Hypothalamus (tissue), 51 donors: Measurements from ENCODE around the gene TECPR1.

ENCODE experiments used
- DNase-seq, 51 donors: peaks; one replicate each; lab custom pipeline; 2025; lab: John Stamatoyannopoulos, UW

TECPR1 gene

DNA sequence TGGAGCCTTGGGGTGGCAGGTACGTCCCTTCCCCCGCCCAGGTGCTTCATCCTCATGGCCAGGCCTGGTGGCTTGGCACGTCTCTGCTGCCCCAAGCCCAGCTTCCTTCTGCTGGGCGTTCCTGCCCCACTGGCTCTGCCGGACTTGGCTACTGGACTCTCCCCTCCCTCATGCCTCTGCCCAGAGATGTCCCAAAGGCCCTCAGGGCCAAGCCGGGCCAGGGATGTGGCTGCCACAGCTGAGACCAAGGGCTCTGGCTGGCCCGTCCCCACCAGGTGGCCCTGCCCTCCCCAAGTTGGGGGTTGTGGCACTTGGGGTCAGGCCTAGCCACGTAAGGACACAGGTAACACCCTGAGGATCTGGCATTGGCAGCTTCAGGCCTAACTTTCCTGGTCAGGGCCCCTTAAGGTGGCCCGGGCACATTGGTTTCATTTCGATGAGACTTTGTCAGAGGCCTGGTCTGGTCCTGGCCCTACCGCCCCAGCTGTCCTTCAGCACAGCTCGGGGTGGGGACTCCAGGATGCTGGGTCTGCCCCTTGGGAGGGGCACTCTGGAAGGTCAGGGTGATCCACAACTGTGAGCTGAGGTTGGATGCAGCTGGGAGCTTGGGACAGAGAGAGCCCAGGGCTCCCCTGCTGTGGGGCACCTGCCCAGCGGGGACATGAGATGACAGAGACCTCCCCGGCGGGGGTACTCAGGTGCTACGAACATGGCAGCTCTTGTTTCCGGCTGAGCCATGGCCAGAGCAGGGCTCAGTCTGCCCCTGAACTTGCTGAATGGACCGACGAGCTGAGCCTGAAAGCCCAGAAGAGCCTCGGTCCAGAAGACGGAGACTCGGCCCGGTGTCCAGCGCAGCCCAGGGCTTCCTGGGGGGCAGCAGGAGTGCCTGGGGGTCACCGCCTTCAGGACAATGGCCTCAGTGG lies 37.9 kb downstream of the TECPR1 start:
- DNase-seq = peak in 1 of 51 donors; percentile 4

DNA sequence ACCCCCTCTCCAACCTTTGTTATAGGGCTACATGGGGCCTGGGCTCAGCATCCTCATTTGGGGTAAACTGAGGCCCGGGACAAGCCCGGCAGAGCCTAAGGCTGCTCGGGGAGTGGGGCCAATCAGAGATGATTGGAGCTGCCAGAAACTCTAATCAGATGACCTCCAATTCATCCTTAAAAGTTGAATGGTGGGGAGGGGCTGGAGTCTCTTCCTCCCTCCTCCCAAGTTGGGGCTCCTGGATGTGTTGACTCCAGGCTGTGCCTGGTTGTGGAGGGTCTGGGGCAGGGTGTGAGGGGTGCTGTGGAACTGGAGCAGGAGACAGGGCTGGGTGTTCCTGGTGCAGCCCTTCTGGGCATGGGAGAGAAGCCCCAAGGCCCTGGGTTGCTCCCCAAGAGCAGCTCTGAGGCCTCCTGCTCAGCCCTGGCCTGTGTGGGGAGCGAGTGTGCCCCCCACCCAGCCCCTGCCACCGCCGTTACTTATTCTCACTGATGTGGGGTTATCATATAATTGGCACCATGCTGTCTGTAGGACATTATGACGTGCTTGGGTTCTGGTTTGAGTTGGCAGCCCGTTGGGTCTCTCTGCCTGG lies 38.6 kb downstream of the TECPR1 start:
- no peak for DNase-seq

DNA sequence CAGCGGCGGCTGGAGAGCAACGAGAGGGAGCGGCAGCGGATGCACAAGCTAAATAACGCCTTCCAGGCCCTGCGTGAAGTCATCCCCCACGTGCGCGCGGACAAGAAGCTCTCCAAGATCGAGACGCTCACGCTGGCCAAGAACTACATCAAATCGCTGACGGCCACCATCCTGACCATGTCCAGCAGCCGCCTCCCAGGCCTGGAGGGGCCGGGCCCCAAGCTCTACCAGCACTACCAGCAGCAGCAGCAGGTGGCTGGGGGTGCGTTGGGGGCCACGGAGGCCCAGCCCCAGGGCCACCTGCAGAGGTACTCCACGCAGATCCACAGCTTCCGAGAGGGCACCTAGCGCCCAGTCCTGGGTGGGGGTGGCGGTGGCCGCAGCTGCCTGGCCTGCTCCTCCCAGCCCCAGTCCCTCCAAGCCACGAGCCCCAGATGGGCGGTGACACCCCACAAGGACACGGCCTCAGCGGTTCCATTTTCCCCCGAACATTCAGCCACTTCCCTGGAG lies 39.4 kb downstream of the TECPR1 start:
- no peak for DNase-seq

DNA sequence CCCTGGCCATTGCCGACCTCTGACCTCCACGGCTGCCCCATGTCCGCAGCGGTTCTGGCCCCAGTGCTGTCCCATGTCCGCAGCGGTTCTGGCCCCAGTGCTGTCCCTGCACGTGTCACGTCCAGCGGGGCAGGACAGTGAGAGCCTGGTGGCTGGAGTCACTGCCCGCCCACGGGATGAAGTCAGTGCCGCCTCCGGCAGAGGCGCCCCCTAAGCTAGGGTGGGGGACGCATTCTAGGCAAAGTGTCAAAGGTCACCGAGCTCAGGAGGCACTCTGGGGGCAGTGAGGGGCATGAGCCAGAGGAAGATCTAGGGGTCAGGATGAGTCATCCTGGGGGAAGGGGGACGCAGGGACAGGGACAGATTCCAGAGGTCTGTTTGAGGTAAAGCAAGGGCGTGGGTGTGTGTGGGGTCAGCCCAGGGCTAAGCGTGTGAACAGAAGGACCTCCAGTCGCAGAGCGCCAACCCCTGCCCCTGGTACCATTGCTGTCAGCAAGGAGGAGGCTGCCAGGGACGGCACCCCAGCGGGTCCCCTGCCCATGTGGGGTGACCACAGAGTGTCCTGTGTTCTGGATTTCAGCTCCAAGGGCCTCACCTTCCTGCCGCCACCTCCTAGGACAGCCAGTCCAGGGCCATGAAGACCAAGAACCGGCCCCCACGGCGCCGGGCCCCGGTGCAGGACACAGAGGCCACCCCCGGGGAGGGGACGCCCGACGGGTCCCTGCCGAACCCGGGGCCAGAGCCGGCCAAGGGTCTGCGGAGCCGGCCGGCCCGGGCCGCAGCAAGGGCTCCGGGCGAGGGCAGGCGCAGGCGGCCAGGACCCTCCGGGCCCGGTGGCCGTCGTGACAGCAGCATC lies 40.1 kb downstream of the TECPR1 start:
- DNase-seq = no peak

DNA sequence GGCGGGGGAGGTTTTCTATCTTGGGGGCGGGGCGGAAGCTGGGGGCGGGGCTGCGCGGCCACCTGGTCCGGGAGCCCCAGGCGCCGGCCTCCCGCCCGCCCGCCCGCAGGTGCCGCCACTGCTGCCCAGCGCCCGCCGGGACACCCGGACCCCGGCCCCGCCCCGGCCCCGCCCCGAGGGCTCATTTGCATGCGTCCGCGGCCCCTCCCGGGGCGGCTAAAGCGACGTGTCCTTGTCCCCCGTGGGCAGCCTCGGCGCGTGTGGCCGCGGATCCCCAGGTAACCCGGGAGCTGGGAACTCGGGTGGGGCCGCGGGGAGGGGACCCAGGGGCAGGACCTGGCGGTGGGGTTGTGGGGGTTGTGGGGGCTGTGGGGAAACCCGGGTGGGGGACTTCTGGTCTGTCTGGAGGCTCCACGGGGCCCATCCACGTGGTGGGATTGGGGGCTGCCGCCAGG lies 40.8 kb downstream of the TECPR1 start, which contains the start of gene BHLHA15:
Gene BHLHA15 (plus strand): TSS at position 219 of the 455 bp plus-strand sequence. CDS start 871 bp downstream, outside the sequence.
- peak in 1 of 51 donors; percentile 29 for DNase-seq

DNA sequence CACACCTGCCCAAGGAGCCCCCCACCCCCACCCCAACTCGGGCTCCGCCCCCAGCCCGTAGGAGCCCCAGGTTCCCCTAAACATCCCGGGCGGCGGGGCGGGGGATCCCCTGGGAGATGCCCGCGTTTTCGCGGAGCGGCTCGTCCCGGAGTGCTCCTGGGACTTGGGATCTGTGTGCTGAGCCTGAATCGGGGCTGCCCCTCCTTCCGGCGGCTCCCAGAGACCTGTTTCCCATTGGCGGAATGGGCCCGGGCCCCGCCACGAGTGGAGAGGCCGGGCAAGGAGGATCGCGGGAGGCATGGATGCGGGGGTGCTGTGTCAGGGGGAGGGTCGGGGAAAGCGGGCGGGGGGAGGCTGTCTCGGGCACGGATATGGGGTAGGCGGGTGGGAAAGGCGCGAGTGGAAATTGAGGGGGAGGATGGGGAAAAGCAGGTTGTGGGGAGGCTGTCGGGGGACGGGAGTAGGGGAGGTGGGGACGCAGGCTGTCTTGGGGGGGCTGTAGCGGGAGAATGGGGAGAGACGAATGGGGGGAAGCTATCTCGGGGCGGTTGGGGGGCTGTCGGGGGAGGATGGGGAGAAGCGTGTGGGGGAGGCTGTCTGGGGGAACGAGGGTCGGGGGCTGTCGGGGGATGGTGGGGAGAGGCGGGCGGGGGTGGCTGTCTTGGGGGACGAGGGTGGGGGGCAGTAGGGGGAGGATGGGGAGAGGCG lies 41.4 kb downstream of the TECPR1 start:
- peak in 8 of 51 donors; percentile 11 to 47 (median 23) for DNase-seq

DNA sequence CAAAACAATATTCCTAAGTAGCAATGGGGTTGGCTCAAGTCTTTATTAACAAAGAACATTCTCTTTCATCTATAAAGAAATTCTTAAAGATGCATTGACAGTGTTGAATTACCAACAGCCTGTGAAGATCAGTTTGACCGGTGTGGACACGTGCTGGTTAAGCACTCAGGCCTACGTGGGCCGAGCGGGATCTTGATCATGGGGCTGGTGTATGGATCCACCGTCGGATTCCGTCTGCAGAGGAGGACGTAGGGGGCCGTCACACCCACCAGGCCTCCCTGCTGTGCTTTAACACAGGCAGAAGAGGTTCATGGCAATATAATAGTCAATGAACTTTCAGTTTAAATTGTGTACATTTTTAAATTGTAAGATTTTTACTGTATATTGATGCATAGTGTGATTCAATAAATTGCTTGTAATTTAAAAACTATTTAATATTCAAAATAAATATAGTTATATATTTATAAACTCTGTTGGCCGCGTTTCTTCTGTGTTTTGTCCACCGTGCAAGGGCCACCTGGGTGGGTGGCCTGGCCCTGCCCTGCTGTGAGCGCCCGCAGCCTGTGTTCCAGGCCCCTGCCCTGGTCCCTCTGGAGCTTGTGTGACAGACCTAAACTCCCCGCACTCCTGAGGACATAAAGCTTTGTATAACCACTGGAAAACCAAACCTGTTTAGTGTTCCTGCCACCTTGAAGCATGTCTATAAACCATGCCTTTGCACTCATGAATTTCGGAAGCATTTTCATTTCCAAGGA lies 42.7 kb downstream of the TECPR1 start:
- no peak for DNase-seq

DNA sequence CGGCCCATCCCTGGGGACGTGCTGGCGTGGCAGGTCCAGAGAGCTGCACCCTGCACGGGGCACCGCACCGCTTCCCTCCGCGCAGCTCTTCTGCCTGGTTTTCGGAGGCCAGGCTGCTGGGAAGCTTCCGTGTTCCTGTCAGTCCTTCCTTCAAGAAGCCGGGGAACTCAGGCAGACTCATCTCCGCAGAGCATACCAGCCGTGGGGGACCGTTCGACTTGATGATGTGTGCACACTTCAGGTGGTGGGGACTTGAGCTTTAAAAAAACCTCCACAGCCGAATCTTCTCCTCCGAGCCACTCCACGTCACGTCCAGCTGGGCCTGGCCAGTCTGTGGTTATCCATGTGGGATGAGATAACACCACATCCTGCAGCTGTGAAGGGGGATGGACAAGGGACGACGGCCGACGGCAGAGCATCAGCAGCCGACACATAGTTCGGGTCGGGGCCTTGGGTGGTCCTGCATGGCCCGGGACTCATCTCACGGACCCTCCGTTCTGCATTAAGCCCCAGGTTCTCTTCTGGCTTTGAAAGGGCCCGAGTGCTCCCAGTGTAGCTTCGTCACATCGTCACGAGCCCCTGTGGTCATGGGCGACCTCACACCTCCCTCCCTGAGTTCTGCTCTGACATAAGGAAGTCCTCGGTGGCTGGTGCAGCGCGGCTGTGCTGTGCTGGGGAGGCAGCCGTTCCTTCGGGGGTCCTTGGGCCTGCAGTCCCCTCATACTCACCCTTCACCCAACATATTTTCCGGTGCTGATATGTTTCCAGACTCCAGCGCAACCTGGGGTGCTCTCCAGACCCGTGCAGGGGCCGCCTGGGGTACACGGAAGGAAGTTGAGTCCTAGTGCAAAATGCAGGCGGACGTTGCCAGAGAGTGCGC lies 45.3 kb downstream of the TECPR1 start:
- DNase-seq = no peak

DNA sequence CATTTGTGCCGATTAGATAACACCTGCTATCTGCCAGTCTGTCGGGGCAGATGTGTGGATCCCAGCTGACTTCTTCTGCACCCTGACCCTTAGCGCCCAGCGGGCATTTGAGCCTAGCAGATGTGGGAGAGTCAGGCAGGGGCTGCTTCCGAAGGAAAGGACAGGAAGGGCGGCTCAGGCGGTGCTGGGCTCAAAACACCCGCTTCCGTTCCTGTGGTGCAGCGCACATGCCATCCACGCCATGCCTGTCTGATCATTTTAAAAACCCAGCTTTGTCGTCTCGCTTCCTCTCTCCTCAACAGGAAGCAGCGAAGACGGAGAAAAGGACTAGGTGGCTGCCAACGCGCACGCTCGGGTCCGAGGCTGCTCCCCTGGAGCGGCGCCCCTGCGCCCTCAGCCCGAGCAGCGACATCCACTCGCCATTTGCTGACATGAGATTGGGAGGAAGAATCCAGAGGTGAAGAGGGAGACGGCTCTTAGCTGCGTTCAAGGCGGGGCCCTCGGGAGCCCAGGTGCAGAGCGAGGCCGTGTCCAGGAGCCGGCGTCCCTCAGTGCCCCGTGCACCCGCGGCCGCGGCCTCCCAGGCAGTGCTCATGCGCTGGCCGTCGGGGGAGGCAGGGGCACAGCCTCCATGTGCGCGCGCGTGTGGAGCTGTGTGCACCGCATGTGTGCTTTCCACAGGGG lies 46.7 kb downstream of the TECPR1 start:
- no peak for DNase-seq

DNA sequence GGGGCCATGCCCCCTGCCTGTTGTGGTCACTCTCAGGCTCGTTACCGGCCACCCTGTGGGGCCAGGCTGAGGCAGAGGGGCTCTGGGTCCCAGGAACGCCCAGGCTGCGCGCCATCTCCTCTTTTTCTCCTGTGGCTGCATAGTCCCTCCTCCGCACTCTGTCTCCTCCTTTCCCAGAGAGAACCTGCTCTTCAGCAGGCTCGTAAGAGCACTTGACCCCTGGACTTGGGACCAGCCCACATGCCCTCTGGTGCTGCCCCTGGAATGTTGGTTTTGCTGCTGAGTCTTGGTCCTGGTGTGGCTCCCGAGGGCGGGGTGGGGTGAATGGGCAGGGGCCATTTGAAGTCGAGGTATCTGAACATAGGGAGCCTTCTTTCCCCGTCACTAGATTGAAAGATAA lies 47.4 kb downstream of the TECPR1 start:
- no peak for DNase-seq

DNA sequence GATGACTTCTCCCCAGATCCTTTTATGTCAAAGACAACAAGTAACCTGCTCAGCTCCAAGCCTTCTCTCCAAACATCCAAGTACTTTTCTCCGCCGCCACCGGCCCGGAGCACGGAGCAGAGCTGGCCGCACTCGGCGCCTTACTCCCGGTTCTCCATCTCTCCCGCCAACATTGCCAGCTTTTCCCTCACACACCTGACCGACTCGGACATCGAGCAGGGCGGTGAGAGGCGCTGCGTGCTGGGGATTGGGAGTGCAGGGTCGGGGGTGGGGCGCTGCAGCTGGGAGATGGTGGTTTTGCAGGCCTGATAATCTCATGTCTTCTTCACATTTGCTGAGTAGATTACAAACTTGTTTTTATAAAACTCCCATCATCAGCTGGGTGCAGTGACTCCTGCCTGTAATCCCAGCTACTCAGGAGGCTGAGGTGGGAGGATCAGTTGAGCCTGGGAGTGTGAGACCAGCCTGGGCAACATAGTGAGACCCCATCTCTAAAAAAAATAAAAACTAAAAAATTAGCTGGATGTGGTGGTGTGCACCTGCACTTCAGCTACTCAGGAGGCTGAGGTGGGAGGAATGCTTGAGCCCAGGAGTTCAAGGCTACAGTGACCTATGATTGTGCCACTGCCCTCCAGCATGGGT lies 47.9 kb downstream of the TECPR1 start:
- DNase-seq = no peak

DNA sequence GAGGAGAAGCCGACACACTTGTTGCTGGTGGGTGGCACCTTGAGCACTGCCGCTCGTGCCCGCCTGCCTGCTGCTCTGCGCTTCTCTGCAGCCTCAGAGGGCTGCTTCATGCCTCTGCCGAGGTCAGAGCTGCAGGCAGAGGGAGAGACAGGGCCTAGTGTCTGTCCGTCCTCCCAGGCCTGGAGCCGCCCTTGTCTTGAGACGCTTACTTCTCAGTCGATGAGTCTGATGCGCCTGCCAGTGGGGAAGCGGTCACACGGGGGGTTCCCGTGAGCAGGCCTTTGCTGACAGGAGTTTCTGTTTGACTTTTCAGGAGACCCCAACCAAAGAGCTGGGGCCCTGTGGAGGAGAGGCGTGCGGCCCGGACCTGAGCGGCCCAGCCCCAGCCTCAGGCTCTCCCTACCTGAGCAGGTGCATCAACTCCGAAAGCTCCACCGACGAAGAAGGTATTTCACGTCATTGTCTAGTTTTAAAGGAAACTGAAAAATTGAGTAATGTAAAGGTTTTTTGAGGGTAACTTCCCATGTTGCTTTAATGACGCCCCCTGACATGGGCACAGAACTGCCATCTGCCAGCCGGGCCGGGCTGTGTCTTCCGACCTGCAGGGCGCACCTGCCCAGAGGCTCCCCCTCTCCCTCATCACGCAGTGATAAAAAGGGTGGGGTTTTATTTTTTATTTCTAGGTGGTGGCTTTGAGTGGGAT lies 48.6 kb downstream of the TECPR1 start:
- no peak for DNase-seq

DNA sequence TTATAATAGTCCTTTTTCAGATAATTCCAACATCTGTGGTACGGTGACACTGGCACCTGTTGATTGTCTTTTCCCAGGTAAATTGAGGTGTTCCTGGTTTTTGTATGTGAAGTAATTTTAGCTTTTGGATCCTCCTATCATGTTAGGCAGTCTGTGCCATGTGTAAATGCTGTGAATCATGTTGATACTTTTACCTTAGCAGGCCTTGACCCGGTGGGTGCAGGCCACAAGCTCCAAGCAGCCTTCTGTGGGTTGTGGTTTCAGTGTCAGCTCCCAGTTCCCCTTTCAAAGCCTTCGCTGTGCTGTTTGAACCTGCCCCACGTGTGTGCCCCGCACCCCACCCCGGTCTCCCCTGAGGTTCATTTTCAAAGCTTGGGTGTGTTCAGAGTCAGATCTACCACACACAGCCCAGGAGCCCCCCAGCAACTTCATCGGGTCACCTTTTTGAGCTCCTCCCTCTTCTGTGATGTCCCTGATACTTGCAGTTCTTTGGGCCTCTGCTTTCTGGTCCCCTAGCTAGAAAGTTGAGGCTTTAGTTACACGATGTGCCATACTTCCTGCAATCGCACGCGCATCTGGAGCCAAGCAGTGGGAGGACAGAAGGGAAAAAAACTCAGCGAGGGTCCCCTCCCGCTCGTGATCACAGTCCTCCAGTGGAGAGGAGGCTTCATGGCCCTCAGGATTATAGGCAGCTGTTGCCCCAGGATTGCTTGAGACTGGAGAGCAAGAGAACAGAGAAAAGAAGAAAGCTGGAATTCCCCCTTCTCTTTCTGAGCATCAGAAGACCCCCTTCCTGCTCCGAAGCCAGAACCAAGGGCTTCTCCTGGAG lies 49.5 kb downstream of the TECPR1 start:
- DNase-seq = no peak

DNA sequence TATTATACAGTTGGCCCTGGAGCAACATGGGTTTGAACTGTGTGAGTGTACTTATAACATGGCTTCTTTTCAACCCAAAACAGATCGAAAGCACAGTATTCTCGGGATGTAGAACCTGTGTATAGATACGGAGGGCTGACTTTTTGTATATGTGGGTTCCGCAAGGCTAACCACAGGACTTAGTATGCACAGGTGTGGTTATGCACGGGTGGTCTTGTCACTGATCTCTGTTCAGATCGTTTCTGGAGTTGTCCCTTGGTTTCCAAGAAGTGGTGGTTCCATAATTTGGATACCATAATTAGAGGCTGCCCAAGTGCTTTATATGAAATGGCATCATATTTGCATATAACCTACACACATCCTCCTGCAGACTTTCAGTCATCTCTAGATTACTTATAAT lies 51.7 kb downstream of the TECPR1 start:
- DNase-seq = no peak

DNA sequence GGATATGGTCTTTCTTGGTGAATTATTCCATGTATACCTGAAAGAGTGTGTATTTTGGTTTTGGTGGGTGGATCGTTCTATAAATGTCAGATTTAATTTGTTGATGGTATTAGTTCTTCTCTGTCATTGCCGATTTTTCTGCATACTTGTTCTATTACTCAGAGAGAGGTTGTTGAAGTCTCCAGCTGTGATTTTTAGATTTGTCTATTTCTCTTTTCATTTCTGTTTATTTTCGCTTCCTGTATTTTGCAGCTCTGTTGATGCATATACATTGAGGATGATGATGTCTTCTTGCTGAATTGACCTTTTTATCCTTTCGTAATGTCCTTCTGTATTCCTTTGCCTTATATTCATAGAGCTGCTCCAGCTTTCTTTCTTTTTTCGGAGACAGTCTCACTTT lies 52.9 kb downstream of the TECPR1 start:
- no peak for DNase-seq
